GM10847 (cell line): ENCODE measurements around the gene ESR2.

Source experiments
- POLR2A ChIP-seq: IDR thresholded peaks from 2 replicates; pipeline ENCODE4 v1.6.1; 2011; ENCODE audit not compliant: insufficient read length; ENCODE audit errors: extremely low read depth

The ESR2 gene

DNA sequence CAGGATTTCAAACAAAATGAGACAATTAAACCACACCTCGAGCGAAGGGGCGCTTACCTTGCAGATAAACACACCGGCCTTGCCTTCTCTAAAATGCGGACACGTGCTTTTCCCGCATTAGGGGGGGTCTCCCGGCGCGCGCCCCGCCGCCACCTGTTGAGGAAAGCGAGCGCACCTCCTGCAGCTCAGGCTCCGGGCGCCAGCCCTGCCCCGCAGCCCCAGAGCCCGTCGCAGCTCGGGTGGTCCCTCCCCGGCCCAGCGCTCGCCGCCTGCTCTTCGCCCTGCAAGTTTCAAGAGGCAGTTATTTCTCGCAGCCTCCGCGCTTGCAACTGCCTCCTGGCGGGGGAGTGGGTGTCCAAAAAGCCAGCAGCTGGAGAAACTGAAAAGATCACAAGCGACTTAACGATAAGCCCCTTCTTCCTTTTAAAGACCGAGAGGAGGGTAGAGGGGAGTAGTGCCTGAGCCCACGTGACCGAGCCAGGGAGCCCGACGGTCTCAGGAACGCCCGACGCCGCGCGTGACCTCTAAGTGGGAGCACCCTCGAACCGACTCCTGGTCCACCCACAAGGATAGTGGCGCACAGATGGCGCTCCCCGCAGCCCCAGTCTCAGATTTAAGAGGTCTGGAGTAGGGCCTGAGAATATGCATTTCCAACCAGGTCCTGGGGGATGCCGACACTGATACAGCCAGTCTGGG lies at the start of gene ESR2:
TSS of gene ESR2 (minus strand) at position 396 of the 696 bp plus-strand sequence. CDS start 11,386 bp downstream, outside the sequence.
- TF ChIP-seq POLR2A: no peak

DNA sequence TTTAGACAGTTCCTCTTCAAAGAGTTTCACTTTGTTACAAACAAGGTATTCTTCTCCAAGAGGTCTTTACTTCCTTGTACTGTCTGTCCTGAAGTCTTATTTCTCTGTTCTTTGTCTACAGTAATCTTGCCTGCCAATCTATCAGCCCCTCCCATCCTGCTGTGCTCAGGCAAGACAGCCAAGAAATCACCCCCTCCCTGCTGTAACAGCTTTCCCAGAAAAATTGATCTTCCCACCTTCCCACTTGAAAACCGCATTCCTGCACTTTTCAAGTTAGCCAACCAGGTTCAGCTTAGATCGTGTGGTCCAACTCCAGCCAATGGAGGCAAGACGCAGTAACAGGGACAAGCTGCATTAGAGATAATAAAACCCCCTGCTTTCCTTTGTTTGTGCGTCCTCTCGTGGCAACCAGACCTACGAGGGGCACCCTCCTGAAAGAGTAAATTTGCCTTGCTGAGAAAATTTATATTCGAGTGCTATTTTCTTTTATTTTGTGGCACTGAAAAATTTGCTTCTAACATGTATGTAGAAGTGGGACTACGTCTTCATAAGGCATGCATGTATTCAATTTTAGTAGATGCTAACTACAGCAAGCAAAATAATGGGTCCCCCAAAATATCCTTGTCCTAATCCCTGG lies 46.5 kb upstream of the ESR2 start:
- no peak for TF ChIP-seq POLR2A

DNA sequence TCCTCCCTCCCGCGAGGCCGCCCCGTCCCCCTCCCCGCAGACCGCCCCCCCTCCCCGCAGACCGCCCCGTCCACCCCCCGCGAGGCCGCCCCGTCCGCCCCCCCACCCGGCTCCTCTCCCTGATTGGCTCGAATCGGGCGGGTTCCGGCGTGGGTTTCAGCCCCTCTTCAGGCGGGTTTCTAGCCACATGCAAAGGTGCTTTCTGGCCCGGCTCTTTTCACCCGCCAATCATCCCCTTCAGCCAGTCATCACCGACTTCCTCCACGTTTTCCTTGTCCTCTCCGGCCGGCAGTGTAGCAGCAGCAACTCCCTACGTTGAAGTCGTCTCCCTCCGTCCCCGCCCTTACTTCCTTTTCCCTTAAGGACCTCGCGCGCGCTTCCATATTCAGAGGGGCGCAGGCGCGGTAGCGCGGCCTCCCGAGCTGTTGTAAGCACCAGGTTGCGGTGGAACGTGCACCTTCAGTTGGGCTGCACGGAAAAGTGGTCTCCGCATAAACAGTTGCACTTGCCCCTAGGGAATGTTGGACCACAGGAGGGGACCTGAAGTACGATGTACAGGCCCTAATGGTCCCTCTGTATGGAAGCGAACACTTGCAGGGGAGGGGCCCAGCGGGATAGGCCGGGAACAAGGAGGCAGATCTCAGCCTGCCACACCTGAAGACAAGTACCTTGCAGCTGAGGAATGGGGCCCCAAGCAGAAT lies 44.6 kb upstream of the ESR2 start:
- peak; percentile 93 for TF ChIP-seq POLR2A

DNA sequence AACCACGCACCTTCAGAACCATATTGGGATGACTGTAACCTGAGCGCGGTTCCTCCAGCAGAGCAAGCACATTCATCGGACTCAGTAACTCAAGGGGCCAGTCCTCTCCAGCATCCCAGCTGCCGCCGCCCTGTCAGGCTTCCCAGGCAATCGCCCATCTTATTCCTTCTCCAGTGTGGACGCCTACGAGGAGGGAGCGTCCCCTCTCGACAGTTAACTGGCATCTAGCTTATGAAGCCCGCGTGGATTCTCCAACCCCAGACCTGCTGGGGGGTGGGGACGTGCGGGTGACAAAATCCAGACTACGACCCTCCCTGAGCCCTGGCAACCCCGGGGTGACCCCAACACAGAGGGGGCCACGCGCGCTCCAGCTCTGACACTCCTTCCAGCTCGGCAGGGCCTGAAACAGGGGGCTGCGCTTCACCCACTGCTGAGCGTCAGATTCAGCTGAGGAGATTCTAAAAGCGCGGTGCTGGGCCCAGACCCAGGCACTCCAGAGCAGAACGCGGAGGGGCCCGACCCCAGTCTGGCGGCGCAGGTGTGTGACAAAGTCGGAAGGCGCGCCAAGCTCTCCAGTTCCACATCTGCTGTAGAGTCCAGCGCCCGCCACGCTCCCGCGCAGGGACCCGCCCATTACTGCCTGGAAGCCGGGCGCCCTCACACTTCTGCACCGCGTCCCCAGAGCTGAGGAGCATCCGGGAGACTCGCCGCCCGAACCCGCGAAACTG lies 43.9 kb upstream of the ESR2 start:
- peak; percentile 62 for TF ChIP-seq POLR2A

DNA sequence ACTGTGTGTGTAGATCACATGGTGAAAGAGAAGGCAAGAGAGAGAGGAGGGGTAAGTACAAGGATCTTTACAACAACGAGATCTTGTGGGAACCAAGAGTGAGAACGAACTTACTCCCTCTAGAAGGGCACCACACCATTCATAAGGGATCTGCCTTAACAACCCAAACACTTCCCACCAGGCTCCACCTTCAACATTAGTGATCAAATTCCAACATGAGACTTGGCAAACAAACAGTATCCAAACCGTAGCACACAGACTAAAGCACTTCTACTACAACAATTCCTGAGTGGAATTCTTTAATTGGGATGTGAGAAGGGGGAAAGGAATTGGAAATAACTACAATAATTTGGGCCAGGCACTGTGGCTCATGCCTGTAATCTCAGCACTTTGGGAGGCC lies 35.0 kb upstream of the ESR2 start:
- TF ChIP-seq POLR2A: no peak

DNA sequence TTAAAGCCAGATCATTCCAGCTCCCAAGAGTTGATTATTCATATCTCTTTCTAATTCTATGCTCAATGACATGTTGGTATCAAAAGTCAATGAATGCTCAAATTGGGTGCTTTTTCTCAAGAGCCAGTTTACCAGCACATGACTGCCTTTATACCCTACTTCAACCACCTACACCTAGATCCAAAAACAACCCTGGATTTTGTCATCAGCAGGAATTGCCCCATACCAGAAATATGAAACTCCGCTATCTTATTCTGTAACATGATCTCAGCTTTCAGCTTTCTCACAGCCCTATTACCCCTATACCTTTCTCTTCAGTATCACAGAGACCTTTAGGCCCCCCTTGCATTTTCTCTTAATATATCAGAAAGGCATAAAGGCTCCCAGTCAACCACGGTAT lies 32.3 kb upstream of the ESR2 start:
- no peak for TF ChIP-seq POLR2A

DNA sequence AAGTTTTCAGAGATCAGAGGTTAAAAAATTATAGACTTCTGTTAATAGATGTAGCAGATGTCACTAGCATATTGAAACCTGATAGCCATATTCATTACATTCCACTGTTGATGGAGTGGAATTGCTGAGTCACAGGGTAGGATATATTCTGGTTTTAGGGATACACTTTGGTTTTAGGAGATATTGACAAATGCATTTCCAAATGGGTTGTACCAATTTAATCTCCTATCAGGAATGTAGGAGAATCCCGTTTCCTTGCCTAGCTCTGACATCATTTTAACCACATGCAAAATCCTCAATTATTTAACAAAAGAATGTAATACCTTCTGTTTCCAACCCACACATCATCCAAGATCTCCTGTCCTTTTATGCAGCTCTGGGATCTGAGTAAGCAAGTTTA lies 30.7 kb upstream of the ESR2 start:
- TF ChIP-seq POLR2A: no peak

DNA sequence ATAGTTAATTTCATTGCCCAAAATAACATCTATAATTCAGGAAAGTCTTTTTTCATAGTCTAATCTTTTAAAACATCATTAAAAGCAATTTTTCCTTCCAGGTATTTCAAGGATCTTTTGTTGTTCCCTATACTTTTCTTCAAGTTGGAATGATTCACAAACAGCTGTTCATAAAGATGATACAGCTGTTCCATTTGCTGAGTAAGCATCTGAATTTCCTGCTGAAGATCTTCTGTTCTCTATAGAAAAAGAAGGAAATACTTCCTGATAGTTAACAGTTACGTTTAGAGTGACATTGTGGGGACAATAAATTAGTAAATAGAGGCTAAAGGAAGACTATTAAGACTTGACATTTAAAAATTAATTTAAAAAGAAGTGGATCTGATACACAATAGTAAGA lies 30.3 kb upstream of the ESR2 start:
- no peak for TF ChIP-seq POLR2A

DNA sequence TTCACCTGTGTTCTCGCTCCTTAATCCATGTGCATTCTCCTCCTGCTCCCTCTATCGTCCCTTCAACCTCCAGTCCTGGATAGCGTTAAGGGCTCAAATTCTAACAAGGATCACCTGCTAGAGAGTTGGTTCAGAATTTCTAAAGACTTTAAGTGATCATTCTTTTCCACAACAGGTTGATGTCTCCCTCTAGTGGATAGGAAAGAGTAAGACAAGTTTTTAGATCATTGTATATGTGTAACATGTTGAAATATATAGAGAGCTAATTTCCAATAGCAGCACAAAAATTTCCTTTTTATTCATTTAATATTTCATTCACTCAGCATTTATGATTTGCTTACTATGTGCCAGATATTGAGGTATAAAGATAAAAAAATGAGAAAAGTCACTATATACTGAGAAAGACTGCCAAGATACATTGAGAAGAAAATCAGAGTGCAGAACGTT lies 9.3 kb upstream of the ESR2 start:
- TF ChIP-seq POLR2A: no peak

DNA sequence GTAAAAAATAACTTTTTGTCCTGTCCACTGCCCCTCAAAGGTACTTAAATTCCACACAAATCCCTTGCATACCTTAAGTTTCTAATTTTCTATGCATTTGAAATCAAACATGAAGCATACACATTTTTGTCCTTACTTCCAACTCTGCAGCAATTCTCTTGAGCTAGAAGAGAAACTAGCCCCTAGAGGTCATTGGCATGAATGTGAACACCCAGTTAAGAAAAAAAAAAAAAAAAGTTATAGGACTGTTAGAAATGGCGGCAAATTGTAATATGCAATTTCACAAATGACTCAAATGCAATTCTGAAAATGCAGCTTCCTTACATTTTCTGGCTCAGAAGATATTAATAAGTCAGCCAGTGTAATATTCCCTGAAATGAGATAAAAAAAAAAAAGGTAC lies 4.6 kb upstream of the ESR2 start:
- TF ChIP-seq POLR2A: no peak

DNA sequence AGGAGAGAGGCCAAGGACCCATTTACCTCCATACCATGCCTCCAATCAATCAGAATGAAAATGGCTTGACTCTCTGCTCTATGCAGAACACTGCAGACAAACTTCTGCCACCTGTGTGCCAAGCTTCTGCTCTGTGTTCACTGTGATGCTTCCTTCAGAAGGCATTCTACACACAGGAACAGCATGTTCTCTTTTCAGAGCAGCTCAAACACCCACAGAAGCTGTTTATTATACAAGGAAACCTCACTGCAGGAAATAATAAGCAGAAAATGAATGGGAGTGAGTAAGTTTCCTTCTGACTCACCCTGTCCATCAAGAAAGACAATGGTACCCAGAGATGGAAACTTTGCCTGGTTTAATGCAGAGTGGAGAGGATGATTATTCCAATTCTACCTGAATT lies 2.4 kb upstream of the ESR2 start:
- TF ChIP-seq POLR2A: no peak

DNA sequence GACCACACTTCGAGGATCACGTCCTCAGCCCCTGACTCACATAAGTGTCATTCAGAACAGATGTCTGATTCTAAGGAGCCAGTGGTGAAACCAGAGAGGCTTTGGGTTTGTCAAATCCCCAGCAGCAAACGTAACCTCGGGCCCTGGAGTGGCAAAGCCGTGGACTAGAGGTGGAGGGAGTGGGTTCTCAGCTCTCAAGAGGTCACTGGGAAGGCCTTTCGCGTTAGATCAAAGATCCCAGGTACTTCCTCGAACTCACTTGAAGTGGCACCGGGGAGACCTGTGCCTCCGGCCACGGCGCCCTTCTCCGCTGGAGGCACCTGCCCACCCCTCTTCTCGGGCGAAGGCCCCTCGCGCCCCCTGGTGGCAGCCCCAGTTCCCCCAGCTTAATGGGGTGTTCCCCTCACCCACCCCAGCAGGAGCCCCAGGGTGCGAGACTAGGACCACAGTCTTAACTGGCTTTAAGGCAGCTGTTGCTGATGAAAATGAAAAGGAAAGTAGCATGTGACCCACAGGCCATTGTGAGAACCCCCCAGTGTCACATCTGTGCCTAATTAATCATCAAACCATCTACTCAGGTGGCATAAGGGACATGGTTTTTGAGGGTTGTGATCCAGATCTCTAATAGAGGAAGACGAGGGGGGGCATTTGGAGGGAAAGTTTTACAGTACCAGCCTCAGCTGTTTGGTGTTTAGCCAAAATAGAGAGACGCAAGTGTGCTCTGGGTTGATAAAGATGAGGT lies 672 bp upstream of the ESR2 start:
- no peak for TF ChIP-seq POLR2A

DNA sequence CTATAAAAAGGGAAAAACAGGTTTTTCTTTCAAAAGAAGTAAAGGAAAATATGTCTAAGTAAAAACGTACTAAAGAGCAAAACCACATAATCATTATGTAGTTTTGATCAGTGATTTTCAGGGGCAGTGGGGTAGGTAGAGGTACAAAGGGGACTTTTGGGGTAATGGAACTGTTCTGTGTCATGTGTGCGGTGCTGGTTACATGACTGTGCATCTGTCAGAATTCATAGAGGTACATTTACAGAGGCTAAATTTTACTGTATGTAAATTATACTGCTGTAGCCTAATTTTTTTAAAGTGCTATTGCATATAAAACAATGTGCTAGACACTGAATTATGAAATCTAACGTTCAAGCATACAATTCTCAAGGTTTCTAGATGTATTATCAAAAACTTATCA lies 2.0 kb downstream of the ESR2 start:
- TF ChIP-seq POLR2A: no peak

DNA sequence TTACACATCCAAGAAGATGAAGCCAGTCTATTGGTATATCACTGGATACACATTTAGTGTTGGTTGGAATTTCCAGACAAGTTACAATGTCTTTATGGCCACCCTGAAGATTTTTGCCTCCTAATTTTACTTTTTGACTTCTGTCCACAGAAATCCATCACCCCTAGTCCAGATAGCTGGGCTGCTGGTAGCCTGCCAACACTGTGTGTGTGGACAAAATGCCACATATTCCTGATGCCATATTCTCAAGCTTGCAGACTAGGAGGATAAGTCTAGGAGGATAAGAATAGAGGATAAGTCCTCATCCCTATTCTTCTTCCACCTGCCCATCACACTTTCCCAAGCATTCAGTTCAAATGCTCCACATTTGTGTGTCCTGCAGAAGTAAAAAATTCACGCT lies 4.6 kb downstream of the ESR2 start:
- no peak for TF ChIP-seq POLR2A

DNA sequence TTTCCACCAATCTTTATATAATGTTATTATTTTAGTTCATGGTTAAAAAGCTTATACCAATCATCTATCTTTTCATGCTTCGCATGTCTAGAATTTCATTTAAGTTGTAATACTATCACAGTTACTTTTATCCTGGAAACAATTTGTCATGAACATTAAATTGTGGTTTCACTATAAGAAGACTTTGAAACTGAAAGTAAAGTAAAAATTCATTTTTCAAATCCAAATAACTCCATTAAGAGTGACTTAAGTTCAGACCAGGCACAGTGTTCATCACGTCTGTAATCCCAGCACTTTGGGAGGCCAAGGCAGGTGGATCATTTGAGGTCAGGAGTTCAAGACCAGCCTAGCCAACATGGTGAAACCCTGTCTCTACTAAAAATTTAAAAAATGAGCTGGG lies 12.4 kb downstream of the ESR2 start:
- TF ChIP-seq POLR2A: no peak
